ENCODE data around the gene KIFAP3. TPM values are rescaled to one million over a fixed set of nuclear protein-coding genes. Genes with fewer than 3 reads are reported as not detected.

Gene KIFAP3
- polyA plus RNA-seq, 1 donor from 2014 or later, result 5.5 TPM

- Mint-ChIP-seq H3K27ac (no peak overlapping the region), H3K27me3 (peaks cover 13% of the 10 kb centered on the region), H3K4me3 (no peak overlapping the region), H3K9me3 (peaks cover 0 to 1% (median 0%) of the 10 kb centered on the region in 3 donors), H3K4me1 (peaks cover 0 to 9% (median 4%) of the 10 kb centered on the region in 3 donors), H3K36me3 (peaks cover 4% of the 10 kb centered on the region)
Observed at GRCh38 chr1:169901115-169901514, 173.4 kb downstream of the KIFAP3 start.

DNA sequence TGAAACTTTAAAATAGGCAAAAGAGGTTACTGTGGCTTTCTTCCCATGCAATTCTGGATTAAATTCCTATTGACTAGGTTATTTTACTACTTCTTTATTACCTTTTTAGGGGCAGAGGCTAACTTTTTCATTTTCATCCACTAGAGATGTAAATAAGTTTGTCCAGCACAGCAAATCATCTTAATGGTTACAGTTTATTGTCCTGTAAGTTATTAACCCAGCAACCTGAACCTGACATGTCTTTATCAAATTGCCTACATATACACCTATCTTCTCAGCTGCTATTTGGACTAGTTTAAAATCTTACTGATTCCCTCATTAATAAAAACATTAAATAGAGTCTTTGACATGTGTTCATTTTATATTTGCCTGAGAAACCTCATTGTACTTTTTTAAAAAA lies 173.9 kb downstream of the KIFAP3 start:
- no peak overlapping the region for H3K4me3 Mint-ChIP-seq
- no peaks in the 10 kb centered on the region for H3K9me3 Mint-ChIP-seq
- H3K27me3 Mint-ChIP-seq, result peaks cover 13% of the 10 kb centered on the region
- peaks cover 0 to 9% (median 4%) of the 10 kb centered on the region in 3 donors for H3K4me1 Mint-ChIP-seq
- peaks cover 4% of the 10 kb centered on the region for H3K36me3 Mint-ChIP-seq
- no peak overlapping the region for H3K27ac Mint-ChIP-seq

- Mint-ChIP-seq H3K27ac (no peak overlapping the region), H3K9me3 (no peaks in the 10 kb centered on the region), H3K4me3 (no peak overlapping the region), H3K36me3 (peaks cover 2% of the 10 kb centered on the region), H3K4me1 (peaks cover 0 to 9% (median 5%) of the 10 kb centered on the region in 3 donors), H3K27me3 (peaks cover 13% of the 10 kb centered on the region)
Observed at GRCh38 chr1:169899519-169900217, 174.8 kb downstream of the KIFAP3 start.

GRCh38 chr1:169896013-169896412 lies 178.5 kb downstream of the KIFAP3 start:
- H3K36me3 Mint-ChIP-seq, result peaks cover 3% of the 10 kb centered on the region
- peaks cover 15 to 22% (median 20%) of the 10 kb centered on the region in 3 donors for H3K4me1 Mint-ChIP-seq
- peak overlapping the region in 1 of 3 donors; percentile 13 for H3K27ac Mint-ChIP-seq
- H3K4me3 Mint-ChIP-seq, result peak overlapping the region in 3 of 4 donors; percentile 31 to 93 (median 64)
- H3K9me3 Mint-ChIP-seq, result no peaks in the 10 kb centered on the region
- no peaks in the 10 kb centered on the region for H3K27me3 Mint-ChIP-seq

- Mint-ChIP-seq H3K27ac (peak overlapping the region; percentile 98 to 100 (median 100)), H3K36me3 (peaks cover 3% of the 10 kb centered on the region), H3K4me3 (peak overlapping the region; percentile 89 to 98 (median 92)), H3K9me3 (no peaks in the 10 kb centered on the region), H3K4me1 (peaks cover 22 to 30% (median 30%) of the 10 kb centered on the region in 3 donors), H3K27me3 (no peaks in the 10 kb centered on the region)
Observed at GRCh38 chr1:169894424-169895145, 179.9 kb downstream of the KIFAP3 start.

GRCh38 chr1:169893645-169894423 lies 180.7 kb downstream of the KIFAP3 start, which contains the start of gene SCYL3:
Gene SCYL3 (minus strand): TSS chr1:169893896. CDS start chr1:169888840, 5,056 bp downstream.
- H3K9me3 Mint-ChIP-seq, result no peaks in the 10 kb centered on the region
- H3K27ac Mint-ChIP-seq, result peak within 1 kb of the TSS; percentile 98 to 100 (median 100)
- peak within 1 kb of the TSS; percentile 90 to 98 (median 94) for H3K4me3 Mint-ChIP-seq
- H3K27me3 Mint-ChIP-seq, result no peaks in the 10 kb centered on the region
- H3K4me1 Mint-ChIP-seq, result peaks cover 26 to 35% (median 35%) of the 10 kb centered on the region in 3 donors
- peaks cover 3% of the 10 kb centered on the region for H3K36me3 Mint-ChIP-seq

DNA sequence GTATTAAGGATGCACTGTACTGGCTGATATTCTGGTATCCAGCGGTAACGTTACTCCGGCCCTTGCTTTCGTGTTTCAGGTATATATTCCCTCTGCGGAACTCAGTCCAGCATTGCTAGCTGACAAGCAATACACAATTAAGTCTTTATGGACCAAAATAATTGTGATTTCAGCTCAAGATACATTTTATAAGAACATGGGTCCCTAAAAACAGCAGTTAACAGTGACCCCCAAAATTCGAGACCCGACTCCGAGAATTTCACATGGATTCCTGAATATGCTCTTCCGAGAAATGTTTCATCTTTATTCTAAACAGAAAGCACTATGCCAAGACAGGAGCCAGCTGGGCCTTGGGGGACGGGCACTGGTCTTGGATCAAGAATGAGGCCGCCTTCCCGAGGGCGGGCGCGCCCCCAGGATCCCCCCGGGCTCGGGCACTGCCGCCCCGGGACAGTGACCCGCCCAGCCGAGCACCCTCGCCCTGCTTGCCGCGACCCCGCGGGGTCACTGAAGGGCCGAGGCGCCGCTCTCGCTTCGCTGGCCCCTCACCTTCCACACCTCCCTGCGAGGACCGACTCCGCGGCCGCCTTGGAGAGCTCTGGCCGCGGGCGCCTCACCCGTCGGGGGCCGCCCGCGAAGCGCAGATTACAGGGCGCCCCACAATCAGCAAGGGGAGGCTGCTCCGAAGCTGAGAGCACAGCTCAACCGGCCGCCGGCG lies 181.4 kb downstream of the KIFAP3 start:
- H3K9me3 Mint-ChIP-seq, result no peaks in the 10 kb centered on the region
- H3K27me3 Mint-ChIP-seq, result no peaks in the 10 kb centered on the region
- peaks cover 29 to 40% (median 39%) of the 10 kb centered on the region in 3 donors for H3K4me1 Mint-ChIP-seq
- H3K27ac Mint-ChIP-seq, result peak overlapping the region; percentile 78 to 100 (median 98)
- H3K4me3 Mint-ChIP-seq, result peak overlapping the region; percentile 90 to 98 (median 94)
- H3K36me3 Mint-ChIP-seq, result peaks cover 3% of the 10 kb centered on the region

- Mint-ChIP-seq H3K9me3 (no peaks in the 10 kb centered on the region), H3K27me3 (no peaks in the 10 kb centered on the region), H3K4me3 (peak overlapping the region; percentile 90 to 98 (median 94)), H3K4me1 (peaks cover 29 to 40% (median 39%) of the 10 kb centered on the region in 3 donors), H3K27ac (peak overlapping the region; percentile 69 to 98 (median 78)), H3K36me3 (peaks cover 3% of the 10 kb centered on the region)
Observed at GRCh38 chr1:169892176-169892926, 182.1 kb downstream of the KIFAP3 start.

GRCh38 chr1:169891539-169891885 lies 183.0 kb downstream of the KIFAP3 start:
- Mint-ChIP-seq H3K27me3 (no peaks in the 10 kb centered on the region), H3K4me1 (peaks cover 29 to 41% (median 39%) of the 10 kb centered on the region in 3 donors), H3K36me3 (peaks cover 5% of the 10 kb centered on the region), H3K27ac (peak overlapping the region; percentile 69 to 86 (median 77)), H3K9me3 (no peaks in the 10 kb centered on the region), H3K4me3 (peak overlapping the region; percentile 53 to 94 (median 86))

GRCh38 chr1:169890761-169891538 lies 183.5 kb downstream of the KIFAP3 start:
- H3K36me3 Mint-ChIP-seq, result peaks cover 8% of the 10 kb centered on the region
- H3K4me1 Mint-ChIP-seq, result peaks cover 29 to 41% (median 39%) of the 10 kb centered on the region in 3 donors
- H3K27me3 Mint-ChIP-seq, result no peaks in the 10 kb centered on the region
- H3K27ac Mint-ChIP-seq, result peak overlapping the region; percentile 69 to 86 (median 77)
- H3K4me3 Mint-ChIP-seq, result peak overlapping the region; percentile 53 to 94 (median 86)
- no peaks in the 10 kb centered on the region for H3K9me3 Mint-ChIP-seq

GRCh38 chr1:169889871-169890270 lies 184.6 kb downstream of the KIFAP3 start:
- H3K27me3 Mint-ChIP-seq, result no peaks in the 10 kb centered on the region
- H3K27ac Mint-ChIP-seq, result peak overlapping the region in 2 of 3 donors; percentile 12 to 30
- no peaks in the 10 kb centered on the region for H3K9me3 Mint-ChIP-seq
- peaks cover 8% of the 10 kb centered on the region for H3K36me3 Mint-ChIP-seq
- peak overlapping the region in 1 of 4 donors; percentile 68 for H3K4me3 Mint-ChIP-seq
- H3K4me1 Mint-ChIP-seq, result peaks cover 29 to 41% (median 39%) of the 10 kb centered on the region in 3 donors

GRCh38 chr1:169886931-169887330 lies 187.6 kb downstream of the KIFAP3 start:
- Mint-ChIP-seq H3K27ac (no peak overlapping the region), H3K36me3 (peaks cover 8% of the 10 kb centered on the region), H3K4me3 (no peak overlapping the region), H3K9me3 (no peaks in the 10 kb centered on the region), H3K4me1 (peaks cover 24 to 30% (median 24%) of the 10 kb centered on the region in 3 donors), H3K27me3 (no peaks in the 10 kb centered on the region)

- H3K27ac Mint-ChIP-seq, result no peak overlapping the region
- peaks cover 22 to 26% (median 22%) of the 10 kb centered on the region in 3 donors for H3K4me1 Mint-ChIP-seq
- no peaks in the 10 kb centered on the region for H3K27me3 Mint-ChIP-seq
- H3K4me3 Mint-ChIP-seq, result peak overlapping the region in 1 of 4 donors; percentile 18
- H3K9me3 Mint-ChIP-seq, result no peaks in the 10 kb centered on the region
- H3K36me3 Mint-ChIP-seq, result peaks cover 6% of the 10 kb centered on the region
Observed at GRCh38 chr1:169886422-169886821, 188.1 kb downstream of the KIFAP3 start.
